Common myeloid progenitor, CD34-positive (primary cell): ENCODE results near the gene ADAMTS8.

Experiments
- CTCF ChIA-PET: fragments of 350-600 bp; sonication (Branson Sonifier 250); formaldehyde crosslinking; loops from one replicate; lab custom pipeline; 2021; ENCODE audit warnings: antibody characterized with exemption; lab: Charles Lee
- POLR2A ChIA-PET: fragments of 350-600 bp; sonication (Branson Sonifier 250); formaldehyde crosslinking; loops from one replicate; lab custom pipeline; 2021; ENCODE audit warnings: antibody characterized with exemption; lab: Charles Lee
- DNase-seq, 3 donors: peaks; one replicate each; pipeline versions ENCODE4 v3.0.0 to v3.0.0-alpha.2; 2013
- H3K27ac ChIP-seq, 2 experiments: 1 replicate in 1 of 2; 2 replicates in 1 of 2; pipeline ENCODE4 v1.7.0; 2013; ENCODE audit warnings: inconsistent platforms in 2 of 2, low read length in 2 of 2, mild to moderate bottlenecking in 2 of 2, low read depth in 1 of 2, moderate library complexity in 1 of 2; ENCODE audit not compliant: severe bottlenecking in 2 of 2, insufficient read depth in 1 of 2, poor library complexity in 1 of 2
- H3K27me3 ChIP-seq, 5 experiments: replicated peaks in 2 of 5; 1 replicate in 3 of 5; 2 replicates in 2 of 5; pipeline versions ENCODE4 v1.6.1 to v1.7.0; 2013; ENCODE audit warnings: low read length in 4 of 5, mild to moderate bottlenecking in 2 of 5, moderate library complexity in 2 of 5, inconsistent platforms in 1 of 5; ENCODE audit not compliant: insufficient read depth in 5 of 5, control insufficient read depth in 4 of 5
- H3K36me3 ChIP-seq, 4 experiments: 1 replicate in 2 of 4; 2 replicates in 2 of 4; pipeline versions ENCODE4 v1.6.1 to v1.7.0; 2013; ENCODE audit warnings: low read length in 3 of 4, control low read depth in 1 of 4, mild to moderate bottlenecking in 1 of 4; ENCODE audit not compliant: control insufficient read depth in 4 of 4, insufficient read depth in 4 of 4
- H3K4me1 ChIP-seq, 4 experiments: 1 replicate in 3 of 4; 2 replicates in 1 of 4; pipeline versions ENCODE4 v1.6.1 to v1.7.1; 2013; ENCODE audit warnings: low read length in 3 of 4, mild to moderate bottlenecking in 3 of 4, control low read depth in 1 of 4, inconsistent platforms in 1 of 4, moderate library complexity in 1 of 4; ENCODE audit not compliant: control insufficient read depth in 4 of 4, insufficient read depth in 4 of 4; ENCODE audit errors: control extremely low read depth in 1 of 4
- H3K4me3 ChIP-seq, 7 experiments: 1 replicate in 4 of 7; 2 replicates in 3 of 7; pipeline versions ENCODE4 v1.5.1 to v1.7.0; 2013; ENCODE audit warnings: mild to moderate bottlenecking in 7 of 7, low read length in 6 of 7, moderate library complexity in 6 of 7, inconsistent platforms in 2 of 7, low read depth in 2 of 7, control low read depth in 1 of 7; ENCODE audit not compliant: insufficient read depth in 4 of 7, control insufficient read depth in 1 of 7; ENCODE audit errors: extremely low read depth in 1 of 7
- H3K9me3 ChIP-seq, 5 experiments: 1 replicate in 4 of 5; 2 replicates in 1 of 5; pipeline versions ENCODE4 v1.6.1 to v1.7.1; 2013; ENCODE audit warnings: low read length in 4 of 5, mild to moderate bottlenecking in 2 of 5, inconsistent platforms in 1 of 5, low read depth in 1 of 5, moderate library complexity in 1 of 5; ENCODE audit not compliant: control insufficient read depth in 4 of 5, insufficient read depth in 2 of 5; ENCODE audit errors: control extremely low read depth in 1 of 5
- WGBS: methylation state at CpG from one replicate; pipeline ENCODE4 v1.1.5; 2013; ENCODE audit not compliant: insufficient coverage; 5-methylcytosine and 5-hydroxymethylcytosine counted together

The ADAMTS8 gene

GRCh38 chr11:130437848-130438247 is 9.4 kb upstream of the ADAMTS8 start:
- DNase-seq = no peak
- 98% methylated on average over 5 of the region's 7 CpGs for WGBS
- Histone ChIP-seq H3K36me3 (no peaks in the 10 kb centered on the region), H3K27ac (no peak overlapping the region), H3K9me3 (peaks cover 0 to 7% (median 0%) of the 10 kb centered on the region in 5 experiments), H3K4me3 (no peak overlapping the region), H3K4me1 (peaks cover 1 to 24% (median 11%) of the 10 kb centered on the region in 4 experiments), H3K27me3 (peaks cover 0 to 2% (median 0%) of the 10 kb centered on the region in 5 experiments)
- ChIA-PET CTCF (interaction anchor here (0.9 to 15.5 kb wide), 8 partner anchors 10 to 462 kb away, joined by 3 to 362 read pairs (median 4); partner anchors contain the start of gene ADAMTS15), POLR2A (no interaction called here)

- peaks cover 1 to 24% (median 11%) of the 10 kb centered on the region in 4 experiments for H3K4me1 ChIP-seq
- DNase-seq = no peak
- 80% methylated on average over 1 of the region's 3 CpGs for WGBS
- peaks cover 0 to 3% (median 0%) of the 10 kb centered on the region in 5 experiments for H3K27me3 ChIP-seq
- no peak overlapping the region for H3K27ac ChIP-seq
- POLR2A ChIA-PET = no interaction called here
- peaks cover 0 to 2% (median 0%) of the 10 kb centered on the region in 5 experiments for H3K9me3 ChIP-seq
- CTCF ChIA-PET = interaction anchor here (0.9 to 15.5 kb wide), 6 partner anchors 9 to 458 kb away, joined by 3 to 362 read pairs (median 7); no protein-coding TSS in a partner anchor
- H3K4me3 ChIP-seq = no peak overlapping the region
- H3K36me3 ChIP-seq = no peaks in the 10 kb centered on the region
These were observed 7.8 kb upstream of the ADAMTS8 start for GRCh38 chr11:130436171-130436570.

- H3K27ac ChIP-seq = no peak overlapping the region
- no peaks in the 10 kb centered on the region for H3K9me3 ChIP-seq
- DNase-seq = no peak
- CTCF ChIA-PET = interaction anchor here (0.6 to 15.5 kb wide), 15 partner anchors 8 to 459 kb away, joined by 3 to 362 read pairs (median 3); no protein-coding TSS in a partner anchor
- POLR2A ChIA-PET = no interaction called here
- H3K36me3 ChIP-seq = no peaks in the 10 kb centered on the region
- H3K4me1 ChIP-seq = peaks cover 1 to 24% (median 11%) of the 10 kb centered on the region in 4 experiments
- 86% methylated on average over 2 of the region's 4 CpGs for WGBS
- H3K27me3 ChIP-seq = peaks cover 0 to 6% (median under 1%) of the 10 kb centered on the region in 5 experiments
- no peak overlapping the region for H3K4me3 ChIP-seq
These were observed 7.3 kb upstream of the ADAMTS8 start for GRCh38 chr11:130435671-130436070.

- Histone ChIP-seq H3K27ac (no peak overlapping the region), H3K9me3 (no peaks in the 10 kb centered on the region), H3K27me3 (peaks cover 4 to 16% (median 8%) of the 10 kb centered on the region in 5 experiments), H3K36me3 (no peaks in the 10 kb centered on the region), H3K4me1 (peaks cover 1 to 20% (median 11%) of the 10 kb centered on the region in 4 experiments), H3K4me3 (peak overlapping the region; percentile 40 to 94 (median 81))
- 0% methylated on average over 17 of the region's 20 CpGs for WGBS
- peak; percentile 76 to 86 (median 84) for DNase-seq
- ChIA-PET POLR2A (no interaction called here), CTCF (interaction anchor here (0.7 to 15.5 kb wide), 21 partner anchors 9 to 482 kb away, joined by 3 to 362 read pairs (median 3); partner anchors contain the start of genes ADAMTS15 and SNX19)
These were observed 6.3 kb upstream of the ADAMTS8 start for GRCh38 chr11:130434521-130435223.

- Histone ChIP-seq H3K27me3 (peaks cover 14 to 29% (median 15%) of the 10 kb centered on the region in 5 experiments), H3K27ac (no peak overlapping the region), H3K36me3 (no peaks in the 10 kb centered on the region), H3K4me3 (no peak overlapping the region), H3K9me3 (no peaks in the 10 kb centered on the region), H3K4me1 (peaks cover 1 to 15% (median 8%) of the 10 kb centered on the region in 4 experiments)
- CTCF ChIA-PET = interaction anchor here (0.5 to 15.5 kb wide), 10 partner anchors 9 to 1017 kb away, joined by 3 to 362 read pairs (median 10); partner anchors contain the start of gene ADAMTS15
- WGBS = 100% methylated on average over 2 of the region's 4 CpGs
- no peak for DNase-seq
- POLR2A ChIA-PET = no interaction called here
These were observed 4.9 kb upstream of the ADAMTS8 start for GRCh38 chr11:130433357-130433756.

GRCh38 chr11:130431801-130432200 is 3.4 kb upstream of the ADAMTS8 start:
- Histone ChIP-seq H3K36me3 (no peaks in the 10 kb centered on the region), H3K9me3 (no peaks in the 10 kb centered on the region), H3K4me1 (peaks cover 1 to 23% (median 17%) of the 10 kb centered on the region in 4 experiments), H3K27ac (no peak overlapping the region), H3K27me3 (peaks cover 14 to 42% (median 23%) of the 10 kb centered on the region in 5 experiments), H3K4me3 (no peak overlapping the region)
- ChIA-PET CTCF (interaction anchor here (0.6 to 15.5 kb wide), 18 partner anchors 11 to 484 kb away, joined by 3 to 362 read pairs (median 4); no protein-coding TSS in a partner anchor), POLR2A (interaction anchor here (0.5 kb wide), 1 partner anchor 1324 kb away, joined by 3 read pairs; no protein-coding TSS in a partner anchor)
- 100% methylated on average over 2 of the region's 3 CpGs for WGBS
- DNase-seq = no peak
